Left hindlimb (tissue), 1 donor: ENCODE results near the gene FES.
"Not testable (repeated sequence)": the region's sequence is repeated elsewhere in the genome, so short reads cannot be mapped to it uniquely, and the experiment has no call there.

Experiments used
- DNase-seq: peaks from one replicate; pipeline ENCODE4 v3.0.0-alpha.2; 2018

The FES gene

DNA sequence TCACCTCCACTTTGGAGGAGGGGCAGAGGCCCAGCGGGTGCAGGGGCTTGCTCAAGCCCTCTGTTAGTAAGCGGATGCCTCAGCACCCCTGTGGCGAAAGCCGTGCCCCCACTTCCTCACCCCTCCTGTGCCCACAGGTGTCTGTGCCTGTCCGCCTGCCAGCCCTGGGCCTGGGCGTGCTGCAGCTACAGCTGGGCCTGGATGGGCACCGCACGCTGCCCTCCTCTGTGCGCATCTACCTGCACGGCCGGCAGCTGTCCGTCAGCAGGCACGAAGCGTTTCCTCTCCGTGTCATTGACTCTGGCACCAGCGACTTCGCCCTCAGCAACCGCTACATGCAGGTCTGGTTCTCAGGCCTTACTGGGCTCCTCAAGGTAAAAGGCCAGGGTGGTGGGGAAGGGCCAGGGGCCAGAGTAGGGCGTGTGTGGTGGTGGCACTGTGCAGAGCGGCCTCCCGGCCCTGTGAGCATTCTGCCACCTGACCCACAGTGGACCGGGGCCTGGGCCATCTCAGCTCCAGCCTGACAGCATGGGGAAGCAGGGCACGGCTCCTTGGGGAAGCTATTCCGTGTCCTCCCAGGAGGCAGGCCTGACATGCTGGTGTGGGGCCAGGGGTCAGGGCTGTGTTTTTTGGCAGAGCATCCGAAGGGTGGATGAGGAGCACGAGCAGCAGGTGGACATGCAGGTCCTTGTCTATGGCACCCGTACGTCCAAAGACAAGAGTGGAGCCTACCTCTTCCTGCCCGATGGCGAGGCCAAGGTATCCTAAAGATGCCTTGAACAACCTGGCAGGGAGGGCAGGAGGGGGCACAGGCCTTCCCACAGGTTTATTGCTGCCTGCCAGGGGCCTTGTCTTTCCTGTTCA is 27.8 kb downstream of the FES start:
- no peak for DNase-seq

DNA sequence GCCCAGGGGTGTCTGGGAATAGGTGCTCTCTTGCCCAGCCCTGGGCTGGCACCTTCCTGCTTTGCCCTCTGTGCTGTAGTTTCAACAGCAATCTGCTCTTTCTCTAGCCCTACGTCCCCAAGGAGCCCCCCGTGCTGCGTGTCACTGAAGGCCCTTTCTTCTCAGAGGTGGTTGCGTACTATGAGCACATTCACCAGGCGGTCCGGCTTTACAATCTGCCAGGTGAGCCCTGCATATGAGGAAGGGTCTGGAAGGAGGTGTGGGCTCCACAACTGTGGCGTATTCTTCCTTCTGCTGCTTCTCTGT is 28.4 kb downstream of the FES start:
- DNase-seq = no peak

DNA sequence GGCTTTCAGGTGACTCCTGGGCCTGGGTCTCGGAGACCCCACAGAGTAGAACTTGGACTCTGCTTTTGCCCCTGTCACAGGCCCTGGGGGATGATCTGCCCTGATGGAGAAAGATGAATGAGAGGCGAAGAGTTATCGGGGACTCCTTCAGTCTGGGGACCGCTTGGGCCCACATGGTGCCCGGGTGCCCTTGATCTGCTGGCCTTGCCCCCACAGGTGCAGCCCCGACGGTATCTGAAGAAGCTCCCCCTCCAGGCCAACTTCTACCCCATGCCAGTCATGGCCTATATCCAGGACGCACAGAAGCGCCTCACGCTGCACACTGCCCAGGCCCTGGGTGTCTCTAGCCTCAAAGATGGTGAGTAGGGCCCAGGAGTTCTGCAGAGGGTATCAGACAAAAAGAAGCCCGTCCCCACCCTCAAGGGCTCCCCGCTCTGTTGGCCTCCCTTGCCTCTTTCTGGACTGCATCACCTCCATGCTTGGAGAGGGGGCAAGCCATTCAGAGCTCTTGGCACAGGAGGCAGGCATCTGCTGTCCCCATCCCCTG is 29.2 kb downstream of the FES start:
- no peak for DNase-seq

DNA sequence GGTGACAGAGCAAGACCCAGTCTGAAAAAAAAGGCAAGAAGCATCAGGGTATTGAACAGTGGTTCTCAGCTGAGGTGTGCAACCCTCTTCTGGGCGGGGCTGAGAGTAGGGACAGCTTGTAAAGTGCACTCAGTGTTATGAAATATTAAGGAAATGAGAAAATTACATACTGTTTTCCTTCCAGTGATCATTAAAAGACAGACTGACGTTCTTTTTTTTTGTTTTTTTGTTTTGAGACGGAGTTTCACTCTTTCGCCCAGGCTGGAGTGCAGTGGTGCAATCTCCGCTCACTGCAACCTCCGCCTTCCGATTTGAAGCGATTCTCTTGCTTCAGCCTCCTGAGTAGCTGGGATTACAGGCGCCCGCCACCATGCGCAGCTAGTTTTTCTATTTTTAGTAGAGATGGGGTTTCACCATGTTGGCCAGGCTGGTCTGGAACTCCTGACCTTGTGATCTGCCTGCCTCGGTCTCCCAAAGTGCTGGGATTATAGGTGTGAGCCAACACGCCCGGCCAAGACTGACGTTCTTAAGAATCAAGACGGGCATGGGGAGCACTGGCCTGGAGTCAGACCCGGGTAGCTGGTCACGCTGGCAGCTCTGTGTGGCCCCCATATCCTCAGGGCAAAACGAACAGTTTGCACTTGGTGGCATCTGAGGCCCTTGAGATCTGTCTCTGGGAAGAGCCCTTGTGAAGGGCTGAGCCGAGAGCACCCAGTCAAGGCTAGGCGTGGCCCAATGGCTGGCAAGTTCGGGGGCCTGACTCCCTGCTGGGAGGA is 30.2 kb downstream of the FES start:
- DNase-seq = no peak

DNA sequence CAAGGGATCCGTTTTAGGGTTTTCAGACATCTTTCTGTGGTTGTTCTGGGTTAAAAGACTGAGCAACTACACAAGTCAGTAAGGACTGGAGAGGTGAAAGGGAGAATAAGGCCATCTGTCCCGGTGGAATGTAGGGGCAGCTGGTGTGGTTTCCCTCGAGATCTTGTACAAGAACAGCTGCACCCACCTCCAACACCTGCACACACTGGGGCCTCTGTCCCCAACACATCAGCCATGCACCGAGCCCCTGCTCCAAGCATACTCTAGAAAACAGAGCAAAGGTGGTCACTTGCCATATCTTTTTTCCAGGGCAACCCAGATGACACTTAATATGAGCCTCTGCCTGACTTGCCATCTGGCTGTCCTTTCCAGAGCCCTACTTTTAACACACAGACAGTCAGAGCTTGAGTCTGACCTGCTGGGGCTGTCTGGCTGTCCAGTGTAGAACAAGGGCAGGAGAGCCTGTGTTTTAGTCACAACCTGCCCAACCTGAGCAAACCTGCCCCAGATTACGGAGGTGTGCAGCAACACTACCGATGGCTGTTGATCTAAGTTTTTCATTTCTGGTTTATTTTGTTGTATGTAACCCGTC is 31.0 kb downstream of the FES start:
- no peak for DNase-seq

DNA sequence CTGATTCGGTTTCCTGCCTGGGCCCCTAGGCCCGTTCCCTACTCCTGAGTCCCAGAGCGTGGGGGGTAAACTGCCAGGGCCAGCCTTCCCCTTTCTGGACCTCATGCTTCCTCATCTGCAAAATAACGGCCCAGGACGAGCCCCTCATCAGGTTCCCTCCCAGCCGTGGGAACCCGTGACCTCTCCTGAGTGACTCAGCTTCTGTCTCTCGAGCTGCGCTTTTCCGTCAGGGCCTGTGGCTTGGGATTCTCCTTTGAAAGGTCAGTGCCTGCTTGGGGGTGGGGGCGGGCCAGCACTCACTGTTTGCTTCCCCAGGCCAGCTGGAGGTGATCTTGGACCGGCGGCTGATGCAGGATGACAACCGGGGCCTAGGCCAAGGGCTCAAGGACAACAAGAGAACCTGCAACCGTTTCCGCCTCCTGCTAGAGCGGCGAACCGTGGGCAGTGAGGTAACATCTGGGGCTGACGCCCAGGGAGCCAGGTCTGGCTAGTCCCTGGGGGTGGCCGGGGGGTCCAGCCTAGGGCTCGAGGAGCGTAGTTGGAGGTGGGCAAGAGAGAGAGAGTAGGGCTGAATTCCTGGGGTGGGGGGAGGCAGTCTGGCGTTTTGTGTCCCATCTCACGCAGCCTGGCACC is 31.6 kb downstream of the FES start:
- no peak for DNase-seq

DNA sequence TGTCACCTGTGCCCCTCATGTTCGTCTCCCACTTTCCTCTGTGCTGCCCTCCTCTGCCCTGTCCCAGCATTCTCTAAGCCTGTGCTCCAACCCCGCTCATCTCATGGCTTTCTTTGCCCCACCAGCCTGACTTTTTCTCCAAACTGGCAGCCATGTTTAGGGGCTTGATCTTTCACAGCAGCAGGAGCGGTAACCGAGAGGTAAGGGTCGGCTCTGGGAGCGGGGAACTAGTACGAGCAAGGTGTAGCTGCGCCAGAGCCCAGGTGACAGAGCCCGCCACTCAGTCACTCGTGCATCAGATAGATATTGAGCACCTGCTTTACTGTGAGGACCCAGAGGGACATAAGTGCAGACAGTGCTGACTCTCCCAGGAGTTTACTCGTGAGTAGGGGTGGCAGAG is 32.2 kb downstream of the FES start:
- DNase-seq = no peak

DNA sequence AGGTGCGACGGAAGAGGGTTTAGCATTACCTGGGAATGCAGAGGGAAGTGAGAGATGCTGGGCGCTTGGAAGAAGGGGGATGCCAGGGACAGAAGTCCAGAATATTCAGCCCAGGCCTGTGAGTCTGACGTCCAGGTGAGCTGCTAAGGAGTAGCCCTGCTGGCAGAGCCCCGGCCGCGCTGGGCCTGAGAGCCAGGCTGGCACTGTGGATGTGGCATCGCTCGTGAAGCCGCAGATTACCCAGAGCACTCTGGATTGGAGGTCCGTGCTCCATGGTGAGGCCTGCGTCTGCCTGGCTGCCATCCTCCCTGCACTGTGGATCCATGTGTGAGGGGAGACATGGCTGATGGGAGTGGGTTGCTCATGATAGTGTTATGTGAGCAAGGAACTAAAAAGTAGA is 33.3 kb downstream of the FES start:
- no peak for DNase-seq

DNA sequence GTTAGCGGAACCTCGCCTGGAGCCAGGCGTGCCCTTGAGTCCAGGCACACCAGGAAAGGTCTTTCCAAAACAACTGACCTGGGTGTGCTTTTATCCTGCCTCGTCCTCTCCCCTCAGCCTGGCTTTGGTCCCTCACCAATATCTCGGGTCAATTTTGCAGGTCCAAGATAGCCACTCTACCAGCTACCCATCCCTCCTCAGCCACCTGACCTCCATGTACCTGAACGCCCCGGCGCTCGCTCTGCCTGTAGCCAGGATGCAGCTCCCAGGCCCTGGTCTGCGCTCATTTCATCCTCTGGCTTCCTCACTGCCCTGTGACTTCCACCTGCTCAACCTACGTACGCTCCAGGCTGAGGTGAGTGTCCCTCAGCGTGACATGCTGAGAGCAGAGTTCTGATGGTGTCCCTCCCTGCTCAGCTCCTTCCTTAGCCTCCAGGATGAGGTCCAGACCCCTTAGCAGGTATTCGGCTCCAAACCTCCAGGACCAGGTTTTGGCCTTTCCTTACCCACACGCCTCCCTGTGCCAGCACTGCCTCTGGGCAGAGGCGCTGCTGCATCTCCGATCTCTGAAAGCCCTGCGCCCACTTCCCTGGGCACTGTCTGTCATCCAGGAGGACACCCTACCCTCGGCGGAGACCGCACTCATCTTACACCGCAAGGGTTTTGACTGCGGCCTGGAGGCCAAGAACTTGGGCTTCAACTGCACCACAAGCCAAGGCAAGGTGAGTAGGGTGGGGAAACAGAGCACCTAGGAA is 33.9 kb downstream of the FES start:
- no peak for DNase-seq

DNA sequence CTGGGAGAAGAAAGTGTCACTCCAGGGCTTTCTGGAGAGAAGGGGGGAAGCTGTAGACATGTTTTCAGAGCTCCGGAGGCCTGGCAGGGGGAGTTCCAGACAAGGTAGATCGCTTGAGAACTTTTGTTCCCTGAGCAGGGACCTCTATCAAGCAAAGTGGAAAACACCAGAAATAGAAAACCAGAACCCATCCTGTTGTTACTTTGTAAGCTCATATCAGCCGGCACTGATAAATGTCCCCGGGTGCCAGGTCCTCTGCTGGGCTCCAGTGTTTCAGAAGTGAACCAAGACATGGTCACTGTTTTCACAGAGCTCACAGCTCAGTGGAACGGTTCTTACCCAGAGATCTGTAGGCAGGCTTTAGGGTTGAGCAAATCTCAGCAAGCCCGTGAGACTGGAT is 34.5 kb downstream of the FES start:
- no peak for DNase-seq

DNA sequence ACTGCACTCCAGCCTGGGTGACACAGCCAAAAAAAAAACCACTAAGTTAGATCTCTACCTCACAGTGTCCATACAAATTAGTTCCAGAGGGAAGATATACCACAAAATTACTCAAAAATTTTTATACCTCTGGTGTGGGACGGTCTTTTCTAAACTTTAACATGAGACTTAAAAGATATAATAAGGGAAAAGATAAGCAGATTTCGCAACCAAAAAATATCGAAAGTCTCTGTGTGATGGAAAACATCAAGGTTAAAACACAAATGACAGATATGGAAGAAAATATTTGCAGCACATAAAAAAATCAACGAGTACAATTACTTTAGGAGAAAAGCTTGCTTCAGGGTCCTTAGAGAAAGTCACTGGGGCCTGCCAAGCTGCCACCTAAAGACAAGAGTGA is 37.6 kb downstream of the FES start:
- DNase-seq = no peak

DNA sequence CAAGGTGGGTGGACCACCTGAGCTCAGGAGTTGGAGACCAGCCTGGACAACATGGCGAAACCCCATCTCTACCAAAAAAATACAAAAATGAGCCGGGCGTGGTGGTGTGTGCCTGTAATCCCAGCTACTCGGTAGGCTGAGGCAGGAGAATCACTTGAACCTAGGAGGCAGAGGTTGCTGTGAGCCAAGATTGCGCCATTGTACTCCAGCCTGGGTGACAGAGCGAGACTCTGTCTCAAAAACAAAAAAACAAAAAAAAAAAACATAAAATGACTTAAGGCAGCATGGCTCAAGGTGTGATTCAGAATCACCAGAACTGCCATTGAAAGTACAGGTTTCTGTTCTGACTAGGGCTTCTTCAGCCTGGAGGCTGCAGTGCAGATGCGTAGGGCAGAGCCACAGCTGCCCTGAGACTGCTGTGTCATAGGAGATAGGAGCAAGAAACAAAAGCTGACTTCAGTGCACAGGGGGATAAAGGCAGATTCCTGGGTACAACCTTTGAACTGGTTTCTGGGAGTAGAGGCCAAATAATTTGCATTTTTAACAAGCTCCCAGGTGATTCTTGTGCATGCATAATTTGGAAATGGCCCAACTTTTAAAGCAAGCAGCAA is 38.5 kb downstream of the FES start:
- DNase-seq = not testable (repeated sequence)

DNA sequence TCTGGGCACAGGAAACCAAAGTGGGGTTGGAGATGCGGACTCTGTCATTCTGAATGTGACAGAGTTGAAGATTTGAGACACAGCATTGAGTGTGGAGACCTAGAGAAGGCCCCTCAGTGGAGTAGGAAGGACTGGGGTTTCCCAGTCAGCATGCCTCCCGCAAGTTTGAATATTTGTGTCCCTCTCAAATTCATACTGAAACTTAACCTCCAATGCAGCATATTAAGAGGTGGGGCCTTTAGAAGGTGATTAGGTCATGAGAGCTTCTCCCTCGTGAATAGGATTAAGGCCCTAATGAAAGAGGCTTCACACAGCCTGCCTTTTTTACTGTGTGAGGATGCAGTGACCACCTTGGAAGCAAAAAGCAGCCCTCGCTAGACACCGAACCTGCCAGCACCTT is 40.1 kb downstream of the FES start:
- no peak for DNase-seq

DNA sequence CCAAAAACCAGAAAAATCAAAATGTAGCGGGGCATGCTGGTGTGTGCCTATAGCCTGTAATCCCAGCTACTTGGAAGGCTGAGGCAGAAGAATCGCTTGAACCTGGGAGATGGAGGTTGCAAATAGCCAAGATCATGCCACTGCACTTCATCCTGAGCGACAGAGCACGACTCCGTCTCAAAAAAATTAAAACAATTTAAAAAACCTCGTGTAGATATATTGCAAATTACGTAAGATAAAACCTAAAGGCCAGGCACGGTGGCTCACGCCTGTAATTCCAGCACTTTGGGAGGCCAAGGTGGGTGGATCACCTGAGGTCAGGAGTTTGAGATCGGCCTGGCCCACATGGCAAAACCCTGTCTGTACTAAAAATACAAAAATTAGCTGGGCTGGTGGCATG is 42.5 kb downstream of the FES start:
- not testable (repeated sequence) for DNase-seq

DNA sequence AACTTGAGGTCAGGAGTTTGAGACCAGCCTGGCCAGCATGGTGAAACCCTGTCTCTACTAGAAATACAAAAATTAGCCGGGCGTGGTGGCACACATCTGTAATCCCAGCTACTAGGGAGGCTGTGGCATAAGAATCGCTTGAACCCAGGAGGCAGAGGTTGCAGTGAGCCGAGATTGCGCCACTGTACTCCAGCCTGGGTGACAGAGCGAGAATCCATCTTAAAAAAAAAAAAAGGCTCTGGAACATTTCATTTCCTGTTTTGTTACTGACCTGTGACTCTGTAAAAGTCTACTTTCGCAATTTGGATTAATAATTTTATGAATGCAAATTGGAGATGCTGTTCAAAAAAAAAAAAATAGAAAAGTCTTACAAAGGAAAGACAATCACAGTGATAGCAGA is 43.8 kb downstream of the FES start:
- DNase-seq = not testable (repeated sequence)

DNA sequence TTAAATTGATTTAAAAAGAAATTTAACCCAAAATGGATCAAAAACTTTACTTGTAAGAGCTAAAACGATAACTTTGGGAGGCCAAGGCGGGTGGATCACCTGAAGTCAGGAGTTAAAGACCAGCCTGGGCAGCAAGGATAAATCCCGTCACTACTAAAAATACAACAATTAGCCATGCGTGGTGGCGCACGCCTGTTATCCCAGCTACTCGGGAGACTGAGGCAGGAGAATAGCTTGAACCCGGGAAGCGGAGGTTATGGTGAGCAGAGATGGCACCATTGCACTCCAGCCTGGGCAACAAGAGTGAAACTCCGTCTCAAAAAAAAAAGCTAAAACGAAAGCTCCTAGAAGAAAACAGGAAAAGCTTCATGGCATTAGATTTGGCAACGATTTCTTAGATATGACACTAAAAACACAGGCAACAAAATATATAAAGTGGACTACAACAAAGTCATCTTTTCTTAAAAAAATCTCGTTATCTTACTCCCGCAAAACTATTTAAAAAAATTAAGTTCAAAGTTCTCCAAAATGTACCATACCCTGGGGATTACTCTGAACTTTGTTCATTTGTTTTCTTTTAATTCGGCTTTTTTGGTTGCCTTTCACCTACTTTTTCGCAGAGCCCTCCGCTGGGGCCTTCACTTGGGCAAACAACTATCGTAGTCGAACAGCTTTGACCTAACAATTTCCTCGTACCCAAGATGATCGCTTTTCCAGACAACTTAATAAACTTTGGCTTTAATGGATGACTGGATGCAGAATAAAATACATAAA is 45.1 kb downstream of the FES start:
- DNase-seq = no peak

DNA sequence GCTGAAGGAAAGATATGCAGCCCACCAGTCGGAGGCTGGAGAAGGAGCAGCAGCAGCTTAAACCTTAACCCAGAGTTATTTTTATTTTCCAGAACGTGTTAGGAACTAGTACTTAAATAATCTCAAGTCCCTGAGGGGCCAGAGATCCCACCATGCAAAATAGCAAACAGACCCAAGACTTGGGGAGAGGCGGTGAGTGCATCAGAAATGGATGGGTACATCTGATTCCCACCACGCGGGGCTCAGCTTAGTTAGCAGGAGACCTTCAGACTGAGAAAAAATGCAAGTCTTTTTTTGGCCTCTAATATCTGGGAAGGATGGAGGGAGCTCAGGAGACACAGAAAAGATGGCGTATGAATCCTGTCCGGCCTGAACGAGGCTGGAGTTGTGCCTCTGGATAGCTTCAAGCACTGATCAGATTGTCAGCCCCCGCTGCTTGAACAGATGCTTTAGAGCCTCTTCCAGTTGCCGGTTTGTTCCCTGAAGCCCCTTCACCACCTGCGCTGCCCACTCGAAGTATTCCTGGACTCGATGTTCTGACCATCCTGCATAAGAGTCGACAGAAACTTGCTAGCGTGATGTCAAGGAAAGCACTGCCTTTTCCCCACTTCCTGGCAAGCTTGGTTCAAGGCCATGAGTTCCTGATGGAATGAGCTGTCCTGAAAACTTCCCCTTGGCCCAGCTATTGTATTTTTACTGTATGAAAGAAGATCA is 46.7 kb downstream of the FES start:
- no peak for DNase-seq

DNA sequence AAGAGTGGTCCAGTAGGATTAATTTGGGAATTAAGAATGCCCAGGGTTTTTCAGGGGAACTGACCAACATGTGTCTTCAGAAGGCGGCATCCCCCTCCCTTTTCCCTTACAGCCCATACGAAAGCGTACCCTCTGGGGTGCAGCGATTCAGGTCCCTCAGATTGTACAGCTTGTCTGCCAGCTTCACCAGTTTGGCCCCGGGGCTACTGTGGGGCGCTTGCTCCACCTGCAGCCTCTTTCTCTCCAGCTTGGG is 47.2 kb downstream of the FES start:
- no peak for DNase-seq

DNA sequence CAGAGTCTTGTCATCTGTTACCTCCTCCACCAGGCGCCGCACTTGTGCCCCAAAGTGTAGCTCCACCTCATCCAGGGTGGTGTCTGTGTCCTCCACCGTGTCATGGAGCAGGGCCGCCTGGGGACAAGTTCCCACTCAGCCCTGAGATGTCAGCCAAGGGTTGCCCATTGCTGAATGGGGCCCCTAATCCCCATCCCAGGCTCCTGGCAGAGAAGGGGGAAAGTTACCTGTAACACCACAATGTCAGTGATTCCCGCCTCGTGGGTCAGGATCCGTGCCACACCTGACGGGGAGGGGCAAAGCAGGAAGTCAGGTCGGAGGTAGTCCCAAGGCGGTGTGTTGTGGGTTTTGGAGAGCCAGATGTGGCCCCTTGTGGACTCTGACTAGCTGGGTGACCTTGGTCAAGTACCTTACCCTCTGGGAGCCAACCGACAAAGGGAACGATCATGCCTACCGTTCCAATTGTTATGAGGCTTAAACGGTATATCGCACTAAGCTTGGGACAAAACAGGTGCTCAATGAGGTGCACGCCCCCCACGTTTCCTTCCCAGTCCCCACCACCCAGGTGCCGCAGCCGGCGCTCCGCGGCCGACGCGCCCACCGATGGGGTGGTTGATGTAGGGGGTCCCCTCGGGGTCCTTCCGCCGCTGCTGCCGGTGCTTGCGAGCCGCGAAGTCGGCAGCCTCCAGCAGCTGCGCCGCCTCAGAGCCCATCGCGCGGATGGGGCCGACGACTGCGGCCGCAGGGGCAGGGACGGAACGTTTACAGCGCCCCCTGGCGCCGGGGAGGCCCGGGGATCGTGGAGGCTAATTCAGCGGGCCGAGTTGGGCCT is 47.7 kb downstream of the FES start, which contains the start of gene HDDC3:
TSS of gene HDDC3 (minus strand) at position 722 of the 832 bp plus-strand sequence. CDS start at position 713, 9 bp downstream.
- peak; percentile 89 for DNase-seq

DNA sequence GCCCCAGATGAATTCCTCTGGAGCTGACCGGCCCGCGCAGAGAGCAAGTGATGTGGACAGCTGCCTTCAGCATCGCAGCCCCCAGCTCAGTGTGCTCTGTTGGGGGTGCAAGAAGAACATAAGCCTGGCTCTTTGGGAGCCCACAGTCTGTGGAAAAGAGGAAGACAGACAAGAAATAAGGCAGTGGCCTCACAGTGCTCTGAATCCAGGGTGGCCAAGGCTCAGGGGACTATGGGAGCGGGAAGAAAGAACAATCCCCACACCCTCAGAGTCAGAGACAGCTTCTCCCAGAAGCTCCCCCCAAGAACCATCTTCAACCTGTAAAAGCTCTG is 48.3 kb downstream of the FES start:
- no peak for DNase-seq
